Measurements from ENCODE around the gene S100A14. TPM values are rescaled to one million over a fixed set of nuclear protein-coding genes. Genes with fewer than 3 reads are reported as not detected.
A peak's percentile ranks its signal among the peaks of the same experiment; 100 is the strongest.

S100A14 gene
- total and polyA plus RNA-seq, 2 of the 13 experiments (the other 11 are each of a cell fraction or from before 2014, with no cell fraction given) = 1.4 to 7.7 TPM

GRCh38 chr1:153633754-153634665, 17.9 kb upstream of the S100A14 start, which contains the start of gene CHTOP (continued):
- TF ChIP-seq FOXM1 (CRISPR knock-in tag; IDR thresholded peaks at IDR 0.05) = no peak
- TF ChIP-seq E2F1 (CRISPR knock-in tag; IDR thresholded peaks at IDR 0.05) = peak; percentile 93
- no peak for TF ChIP-seq DNMT1 (CRISPR knock-in tag; IDR thresholded peaks at IDR 0.05)
- TF ChIP-seq CHD2 (IDR thresholded peaks at IDR 0.05; ENCODE audit: low read depth, low read length) = peak; percentile 55; the same call in 1 of the 2 replicates
- peak; percentile 84 for TF ChIP-seq ZNF580 (CRISPR knock-in tag; IDR thresholded peaks at IDR 0.05; ENCODE audit: borderline replicate concordance, low read depth)
- TF ChIP-seq ZEB1 (IDR thresholded peaks at IDR 0.05; ENCODE audit: insufficient replicate concordance, low read depth) = no peak
- TF ChIP-seq ZNF180 (CRISPR knock-in tag; IDR thresholded peaks at IDR 0.05; ENCODE audit: borderline replicate concordance, low read depth) = no peak
- TF ChIP-seq ZNF678 (CRISPR knock-in tag; IDR thresholded peaks at IDR 0.05) = no peak
- TF ChIP-seq TEAD3 (CRISPR knock-in tag; optimal IDR thresholded peaks at IDR 0.05; ENCODE audit: borderline replicate concordance) = no peak
- TF ChIP-seq KDM4B (CRISPR knock-in tag; IDR thresholded peaks at IDR 0.05) = 0 out of 2 replicates have a peak, but pooled peaks have one; percentile 17
- TF ChIP-seq ERF (CRISPR knock-in tag; IDR thresholded peaks at IDR 0.05) = peak; percentile 66; the same call in 1 of the 2 replicates
- TF ChIP-seq FOXO4 (CRISPR knock-in tag; conservative IDR thresholded peaks at IDR 0.05) = no peak
- no peak for TF ChIP-seq ARNT (IDR thresholded peaks at IDR 0.05)
- no peak for TF ChIP-seq NR1H2 (CRISPR knock-in tag; IDR thresholded peaks at IDR 0.05; ENCODE audit: borderline replicate concordance, low read depth)
- no peak for TF ChIP-seq ZFP62 (CRISPR knock-in tag; IDR thresholded peaks at IDR 0.05)
- TF ChIP-seq ZNF644 (CRISPR knock-in tag; IDR thresholded peaks at IDR 0.05; ENCODE audit: low read depth) = no peak
- 0 out of 2 replicates have a peak, but pooled peaks have one; percentile 31 for TF ChIP-seq ZNF761 (CRISPR knock-in tag; conservative IDR thresholded peaks at IDR 0.05)
- no peak for TF ChIP-seq CEBPZ (IDR thresholded peaks at IDR 0.05; ENCODE audit: low read length)
- TF ChIP-seq ZNF639 (CRISPR knock-in tag; conservative IDR thresholded peaks at IDR 0.05) = peak; percentile 84
- TF ChIP-seq HOXA7 (CRISPR knock-in tag; IDR thresholded peaks at IDR 0.05) = no peak

All from HepG2 (cell line).